Esophagus muscularis mucosa (tissue), 4 donors: Measurements from ENCODE around the gene RRBP1.

Experiments used
- EP300 ChIP-seq: sonication (generic); formaldehyde crosslinking; IDR thresholded peaks from one replicate; pipeline ENCODE4 v1.6.1; 2017; ENCODE audit warnings: antibody characterized with exemption
- POLR2A ChIP-seq: fragments of 450-650 bp; IDR thresholded peaks from one replicate; pipeline ENCODE4 v1.6.1; 2017; ENCODE audit warnings: antibody characterized with exemption, moderate library complexity, mild to moderate bottlenecking, low read depth
- POLR2AphosphoS5 ChIP-seq, 2 donors: sonication (generic); formaldehyde crosslinking; IDR thresholded peaks; one replicate each; pipeline ENCODE4 v1.6.1; 2017; ENCODE audit warnings: antibody characterized with exemption in 2 of 2
- TF ChIP-seq, protein P1 (sequence below), 3 experiments: fragments of 200-600 bp in 2 of 3; fragments of 450-650 bp in 1 of 3; sonication (generic) in 2 of 3; IDR thresholded peaks; one replicate each; pipeline ENCODE4 v1.5.1; 2017 to 2019; ENCODE audit warnings: antibody characterized with exemption in 3 of 3, mild to moderate bottlenecking in 2 of 3, moderate library complexity in 1 of 3

DNA sequence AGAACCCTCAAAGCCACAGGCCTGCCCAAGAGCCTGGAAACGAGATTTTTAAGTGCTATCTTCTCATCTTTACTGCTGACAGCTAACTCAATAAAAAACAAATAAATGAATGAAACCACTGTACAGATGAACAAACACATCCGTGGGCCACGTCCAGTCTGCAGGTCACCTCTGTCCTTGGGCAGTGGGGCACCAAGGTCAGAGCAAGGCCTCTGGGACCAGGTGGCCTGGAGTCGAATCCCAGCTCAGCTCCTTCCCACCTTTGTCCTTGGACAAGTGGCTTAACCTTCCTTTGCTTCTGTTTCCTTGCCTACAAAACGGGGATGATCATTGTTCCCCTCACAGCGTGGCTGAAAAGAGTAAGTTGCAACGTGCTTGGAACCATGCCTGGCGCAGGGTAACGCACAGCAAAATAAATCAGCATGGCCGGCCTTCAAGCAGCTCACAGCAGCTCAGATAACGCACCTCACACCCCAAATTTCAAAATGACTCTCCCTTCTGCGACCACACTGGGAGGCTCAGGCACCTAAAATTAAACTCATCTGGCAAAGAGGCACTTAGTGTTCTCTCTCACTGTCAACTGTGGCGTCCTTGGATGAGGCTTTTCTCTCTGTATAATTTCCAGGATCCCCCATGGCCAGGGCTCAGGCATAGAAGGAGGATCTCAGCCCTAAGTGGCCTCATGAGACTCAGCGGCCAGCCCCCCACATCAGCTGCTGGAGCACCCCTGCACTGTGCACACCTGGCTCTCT lies 35.7 kb downstream of the RRBP1 start:
- TF ChIP-seq POLR2AphosphoS5 (IDR thresholded peaks at IDR 0.05) (no peak), POLR2A (no peak), EP300 (no peak)
- TF ChIP-seq, protein P1, sequence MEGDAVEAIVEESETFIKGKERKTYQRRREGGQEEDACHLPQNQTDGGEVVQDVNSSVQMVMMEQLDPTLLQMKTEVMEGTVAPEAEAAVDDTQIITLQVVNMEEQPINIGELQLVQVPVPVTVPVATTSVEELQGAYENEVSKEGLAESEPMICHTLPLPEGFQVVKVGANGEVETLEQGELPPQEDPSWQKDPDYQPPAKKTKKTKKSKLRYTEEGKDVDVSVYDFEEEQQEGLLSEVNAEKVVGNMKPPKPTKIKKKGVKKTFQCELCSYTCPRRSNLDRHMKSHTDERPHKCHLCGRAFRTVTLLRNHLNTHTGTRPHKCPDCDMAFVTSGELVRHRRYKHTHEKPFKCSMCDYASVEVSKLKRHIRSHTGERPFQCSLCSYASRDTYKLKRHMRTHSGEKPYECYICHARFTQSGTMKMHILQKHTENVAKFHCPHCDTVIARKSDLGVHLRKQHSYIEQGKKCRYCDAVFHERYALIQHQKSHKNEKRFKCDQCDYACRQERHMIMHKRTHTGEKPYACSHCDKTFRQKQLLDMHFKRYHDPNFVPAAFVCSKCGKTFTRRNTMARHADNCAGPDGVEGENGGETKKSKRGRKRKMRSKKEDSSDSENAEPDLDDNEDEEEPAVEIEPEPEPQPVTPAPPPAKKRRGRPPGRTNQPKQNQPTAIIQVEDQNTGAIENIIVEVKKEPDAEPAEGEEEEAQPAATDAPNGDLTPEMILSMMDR (IDR thresholded peaks at IDR 0.05): no peak
